C4-2B (cell line): ENCODE results near the gene EBLN2.
A peak's percentile ranks its signal among the peaks of the same experiment; 100 is the strongest.

Experiments used
- H3K27ac ChIP-seq: fragments of 450-650 bp; 2 replicates; pipeline ENCODE4 v1.5.1; 2017
- CTCF ChIP-seq: fragments of 450-650 bp; conservative IDR thresholded peaks from 2 replicates; pipeline ENCODE4 v1.5.1; 2017; ENCODE audit warnings: mild to moderate bottlenecking
- ZFX ChIP-seq: fragments of 450-650 bp; IDR thresholded peaks from 2 replicates; pipeline ENCODE4 v1.6.1; 2017

Gene EBLN2

GRCh38 chr3:73045391-73045790 is 16.1 kb upstream of the EBLN2 start:
- no peak overlapping the region for H3K27ac ChIP-seq
- TF ChIP-seq CTCF (no peak), ZFX (no peak)

GRCh38 chr3:73046195-73046594 is 15.3 kb upstream of the EBLN2 start:
- no peak overlapping the region for H3K27ac ChIP-seq

GRCh38 chr3:73049319-73049718 is 12.1 kb upstream of the EBLN2 start:
- H3K27ac ChIP-seq, result no peak overlapping the region
- TF ChIP-seq CTCF (no peak), ZFX (no peak)

More at GRCh38 chr3:73046195-73046594, 15.3 kb upstream of the EBLN2 start:
- TF ChIP-seq CTCF (no peak), ZFX (no peak)

- no peak overlapping the region for H3K27ac ChIP-seq
Measured at GRCh38 chr3:73052857-73053256, 8.6 kb upstream of the EBLN2 start.

GRCh38 chr3:73055583-73055982 is 5.9 kb upstream of the EBLN2 start:
- H3K27ac ChIP-seq, result no peak overlapping the region
- TF ChIP-seq CTCF (no peak), ZFX (no peak)

More at GRCh38 chr3:73052857-73053256, 8.6 kb upstream of the EBLN2 start:
- TF ChIP-seq ZFX (no peak), CTCF (no peak)

- no peak overlapping the region for H3K27ac ChIP-seq
Measured at GRCh38 chr3:73056014-73056844, 5.2 kb upstream of the EBLN2 start.

More at GRCh38 chr3:73056014-73056844, 5.2 kb upstream of the EBLN2 start:
- TF ChIP-seq CTCF, result peak; percentile 70
- TF ChIP-seq ZFX, result no peak
